HuH-7 (cell line): ENCODE measurements around the gene TSC2.

Experiments
- DNase-seq: peaks from one replicate; pipeline ENCODE4 v3.0.0; 2011; ENCODE audit warnings: low spot score

TSC2 gene

DNA sequence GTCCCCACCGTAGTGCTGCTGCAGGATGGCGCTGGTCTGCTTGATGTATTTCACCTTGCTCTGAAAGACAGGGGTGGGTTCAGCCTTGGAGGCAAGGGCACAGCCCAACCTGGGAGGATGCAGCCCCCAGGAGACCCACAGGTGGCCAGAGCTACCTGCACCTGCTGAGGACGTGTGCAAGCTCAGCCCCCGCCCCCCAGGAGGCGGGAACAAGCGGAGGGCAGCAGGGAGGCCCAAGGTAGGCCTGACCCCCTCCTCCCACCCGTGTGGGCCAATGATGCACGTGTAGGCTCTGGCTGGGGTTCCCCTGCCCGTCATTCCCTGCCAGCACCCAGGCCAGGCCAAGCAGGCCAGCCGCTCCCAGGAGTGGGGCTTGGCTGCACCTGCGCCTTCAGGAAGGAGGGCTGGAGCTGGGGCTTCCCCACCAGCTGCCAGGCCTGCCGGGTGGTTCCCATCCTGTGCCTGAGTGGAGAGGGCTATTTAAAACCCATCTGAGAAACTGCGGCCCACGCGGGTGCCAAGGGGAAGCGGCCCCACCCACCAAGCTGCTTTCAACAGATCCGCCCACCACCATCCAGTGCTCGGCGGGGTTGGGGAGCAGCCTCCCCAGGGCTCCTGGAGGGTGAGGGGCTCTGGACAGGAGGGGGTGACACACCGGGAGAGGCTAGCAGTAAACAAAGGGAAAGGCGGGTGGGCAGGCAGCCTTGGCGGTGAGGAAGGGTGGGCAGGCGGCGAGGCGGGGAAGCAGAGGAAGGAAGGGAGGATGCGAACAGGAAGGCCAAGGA, 3.9 kb upstream of the TSC2 start:
- no peak for DNase-seq

DNA sequence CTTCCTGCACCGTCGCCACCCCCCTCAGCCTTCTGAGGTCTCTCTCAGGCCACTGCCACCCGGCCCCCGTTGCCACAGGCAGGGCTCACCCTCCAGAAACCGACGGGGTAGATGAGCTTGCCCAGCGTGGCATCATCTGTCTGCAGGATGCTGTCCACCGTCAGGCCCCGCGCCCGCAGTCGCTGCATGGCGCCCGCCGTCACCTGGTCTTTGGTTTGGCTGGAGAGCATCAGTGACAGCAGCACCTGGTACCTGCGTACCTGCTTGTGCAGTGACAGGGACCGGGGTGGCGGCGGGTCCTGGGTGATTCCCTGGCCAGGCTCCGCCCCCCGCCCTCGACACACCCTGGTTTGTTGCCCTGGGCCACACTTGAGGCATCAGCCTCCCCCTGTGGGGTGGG, 3.2 kb upstream of the TSC2 start:
- DNase-seq: no peak

DNA sequence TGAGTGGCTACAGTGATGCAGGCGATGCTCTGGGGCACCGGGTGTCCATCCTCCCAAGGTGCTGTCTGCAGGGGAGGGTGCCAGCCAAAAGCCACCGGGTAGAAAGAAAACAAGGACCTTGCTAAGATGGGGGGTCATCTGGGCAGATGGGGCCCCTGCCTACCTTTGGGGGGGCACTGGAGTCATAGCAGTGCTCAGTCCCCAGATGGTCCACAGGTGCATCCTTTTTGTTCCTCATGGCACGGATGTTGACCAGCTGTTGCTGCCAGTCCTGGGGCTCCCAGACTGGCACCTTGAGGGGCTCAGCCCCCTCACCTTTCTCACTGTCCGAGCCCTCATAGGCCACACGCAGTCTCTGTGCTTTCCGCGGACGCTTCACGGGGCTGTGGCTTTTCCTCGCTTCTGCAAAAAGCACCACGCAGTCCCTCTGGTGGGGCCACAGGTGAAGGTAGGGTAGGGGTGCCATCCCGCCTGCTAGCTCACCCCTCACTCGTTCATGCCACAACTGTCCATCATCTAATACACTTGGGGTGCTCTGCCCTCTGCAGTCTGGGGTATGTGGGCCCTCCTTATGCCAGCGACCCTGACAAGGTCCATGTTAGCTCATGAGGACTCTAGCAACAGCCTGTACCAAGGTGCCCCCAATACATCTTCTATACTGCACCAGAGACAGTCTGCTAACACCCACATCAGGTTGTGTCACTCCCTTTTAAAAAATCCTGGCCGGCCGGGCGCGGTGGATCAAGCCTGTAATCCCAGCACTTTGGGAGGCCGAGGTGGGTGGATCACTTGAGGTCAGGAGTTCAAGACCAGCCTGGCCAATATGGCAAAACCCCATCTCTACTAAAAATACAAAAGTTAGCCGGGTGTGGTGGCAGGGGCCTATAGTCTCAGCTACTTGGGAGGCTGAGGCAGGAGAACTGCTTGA, 1.6 kb upstream of the TSC2 start:
- no peak for DNase-seq

DNA sequence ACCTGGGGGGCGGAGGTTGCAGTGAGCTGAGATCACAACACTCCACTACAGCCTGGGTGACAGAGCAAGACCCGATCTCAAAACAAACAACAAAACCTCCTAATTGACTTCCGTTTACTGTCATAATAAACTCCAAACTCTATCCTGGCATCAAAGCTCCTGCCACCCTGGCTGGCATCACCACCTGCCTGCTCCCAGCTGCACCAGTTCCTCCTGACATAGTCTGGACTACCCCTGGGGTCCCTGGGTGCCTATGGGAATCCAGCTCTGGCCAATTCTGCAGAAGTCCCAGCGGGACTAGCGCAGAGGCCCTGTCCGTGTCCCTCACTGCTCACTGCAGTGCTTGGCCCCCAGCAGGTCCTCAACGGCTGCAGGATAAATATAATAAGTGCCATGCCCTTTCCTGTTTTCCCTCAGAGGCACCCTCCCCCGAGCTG, 874 bp upstream of the TSC2 start:
- DNase-seq: no peak

DNA sequence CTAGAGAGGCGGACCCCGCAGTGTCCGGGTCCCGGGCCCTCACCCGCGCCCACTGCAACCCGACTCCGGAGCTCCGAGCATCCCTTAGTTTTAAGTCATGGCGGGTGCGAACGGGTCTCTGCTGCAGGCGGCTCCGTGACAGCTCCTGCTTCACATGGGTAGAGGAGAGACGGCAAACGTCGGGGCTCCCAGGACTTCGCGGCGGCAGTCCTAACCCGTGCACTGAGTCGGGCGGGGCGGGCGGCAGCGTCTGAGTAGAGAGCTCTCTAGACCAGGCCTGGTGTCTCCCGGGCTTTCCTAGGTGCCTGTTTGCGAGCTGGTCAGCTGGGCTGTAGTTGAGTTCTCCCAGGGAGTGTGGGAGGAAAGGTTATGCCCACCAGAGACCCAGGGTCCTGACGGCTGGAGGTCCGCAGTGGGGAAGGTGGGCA, 345 bp downstream of the TSC2 start:
- no peak for DNase-seq

DNA sequence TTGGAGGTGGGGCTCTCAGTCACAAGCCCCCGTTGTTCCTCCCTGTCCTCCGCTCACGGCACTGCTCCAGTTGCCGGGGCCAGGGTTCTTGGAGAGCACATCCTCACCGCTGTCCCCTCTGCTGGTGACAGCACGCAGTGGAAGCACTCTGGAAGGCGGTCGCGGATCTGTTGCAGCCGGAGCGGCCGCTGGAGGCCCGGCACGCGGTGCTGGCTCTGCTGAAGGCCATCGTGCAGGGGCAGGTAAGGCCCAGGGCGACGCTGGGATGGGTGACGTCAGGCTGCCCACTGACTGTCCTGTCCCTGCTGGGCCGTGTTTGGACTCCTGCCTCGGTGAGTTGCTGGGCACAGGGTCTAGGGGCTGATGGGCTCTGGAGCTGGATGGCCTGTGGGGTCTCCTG, 5.4 kb downstream of the TSC2 start:
- no peak for DNase-seq

DNA sequence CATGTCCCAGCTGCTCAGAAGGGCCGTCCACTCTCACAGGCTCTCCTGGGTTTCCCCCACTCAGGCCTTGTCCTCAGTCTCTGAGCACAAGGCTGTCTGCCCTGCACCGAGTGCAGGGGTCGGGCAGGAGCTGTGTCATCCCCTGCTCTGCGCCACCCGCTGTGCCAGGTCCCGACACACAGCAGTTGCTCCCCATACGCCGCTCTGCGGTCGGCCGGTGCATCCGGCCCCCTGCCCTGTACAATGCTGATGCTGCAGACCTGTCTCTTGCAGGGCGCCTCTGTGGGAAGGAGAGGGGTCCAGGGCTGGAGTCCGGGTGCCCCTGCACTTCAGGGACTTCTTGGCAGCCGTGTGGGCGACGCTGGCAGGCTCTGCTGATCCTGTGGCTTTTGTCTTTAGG, 6.1 kb downstream of the TSC2 start:
- no peak for DNase-seq

DNA sequence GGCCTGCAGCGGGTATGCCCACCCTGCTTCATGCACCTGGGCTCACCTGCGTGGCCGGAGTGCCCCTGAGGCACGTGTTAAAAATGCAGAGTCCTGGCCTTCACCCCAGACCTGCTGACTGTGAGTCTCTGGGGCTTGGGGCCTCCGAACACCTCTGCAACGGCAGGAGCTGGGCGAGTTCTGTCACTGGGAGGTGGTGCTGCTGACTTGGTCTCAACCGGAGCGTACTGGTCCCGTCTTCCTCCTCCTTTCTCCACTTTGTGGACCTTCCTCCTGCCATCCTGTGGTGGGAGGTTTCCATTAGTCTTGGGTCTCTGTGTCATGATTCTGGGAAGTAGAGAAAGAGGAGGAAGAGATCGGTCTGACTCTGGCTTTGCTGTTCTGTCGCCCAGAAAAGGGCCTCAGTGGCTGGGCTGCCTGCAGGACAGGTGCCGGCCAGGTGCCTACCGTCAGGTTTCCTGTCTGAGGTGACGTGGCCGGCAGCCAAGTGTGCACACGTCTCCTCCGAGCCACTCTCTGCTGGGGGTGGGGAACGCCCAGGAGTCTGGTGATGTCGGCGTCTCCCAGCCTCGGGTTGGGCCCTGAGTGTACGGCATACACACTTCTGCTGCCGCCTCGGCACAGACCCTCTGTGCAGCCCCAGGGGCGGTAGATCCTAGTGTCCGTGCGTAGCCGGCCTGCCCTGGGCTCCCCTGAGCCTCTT, 6.9 kb downstream of the TSC2 start:
- DNase-seq: no peak

DNA sequence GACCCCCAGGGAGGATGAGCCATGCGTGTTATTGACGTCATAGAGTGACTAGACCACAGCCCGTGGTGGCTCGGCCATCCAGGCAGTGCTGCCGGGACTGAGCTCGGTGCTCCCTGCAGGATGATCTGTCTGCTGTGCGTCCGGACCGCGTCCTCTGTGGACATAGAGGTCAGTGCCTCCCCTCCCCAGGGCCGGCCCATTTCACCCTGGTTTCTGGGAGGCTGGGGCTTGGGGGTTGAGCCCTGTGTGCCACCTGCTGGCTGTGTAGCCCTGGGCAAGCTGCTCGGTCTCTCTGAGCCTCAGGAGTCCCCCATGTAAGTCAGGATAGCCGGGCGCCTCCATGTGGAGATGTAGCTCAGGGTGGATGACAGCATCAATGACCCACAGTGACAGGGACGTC, 8.3 kb downstream of the TSC2 start:
- DNase-seq: peak; percentile 43

DNA sequence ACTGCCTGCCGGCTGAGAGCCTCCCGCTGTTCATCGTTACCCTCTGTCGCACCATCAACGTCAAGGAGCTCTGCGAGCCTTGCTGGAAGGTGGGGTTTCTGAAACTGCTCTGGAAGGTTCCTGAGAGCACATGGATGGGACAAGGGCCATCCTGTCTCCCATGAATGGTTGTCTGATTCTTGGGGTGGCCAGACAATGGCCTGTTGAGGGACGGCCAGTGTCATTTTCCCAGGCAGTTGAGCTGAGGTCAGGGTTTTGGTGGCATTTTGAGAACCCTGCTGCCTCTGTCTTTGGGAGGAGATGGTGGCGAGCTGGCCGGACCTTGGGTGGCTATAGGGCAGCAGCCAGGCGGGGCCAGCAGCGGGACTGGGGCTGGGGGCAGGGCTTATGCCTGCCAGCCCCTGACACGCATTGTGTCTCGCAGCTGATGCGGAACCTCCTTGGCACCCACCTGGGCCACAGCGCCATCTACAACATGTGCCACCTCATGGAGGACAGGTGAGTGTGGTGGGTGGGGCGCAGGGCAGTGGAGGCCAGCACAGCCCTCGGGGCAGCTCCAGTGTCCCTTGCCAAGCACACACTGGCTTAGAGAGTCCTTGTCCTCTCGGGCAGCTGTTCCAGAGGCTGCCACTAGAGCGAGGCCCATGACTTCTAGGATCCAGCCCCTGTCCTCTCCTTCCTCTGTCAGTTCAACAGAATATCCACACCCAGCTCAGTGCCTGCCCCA, 9.1 kb downstream of the TSC2 start:
- peak; percentile 46 for DNase-seq

DNA sequence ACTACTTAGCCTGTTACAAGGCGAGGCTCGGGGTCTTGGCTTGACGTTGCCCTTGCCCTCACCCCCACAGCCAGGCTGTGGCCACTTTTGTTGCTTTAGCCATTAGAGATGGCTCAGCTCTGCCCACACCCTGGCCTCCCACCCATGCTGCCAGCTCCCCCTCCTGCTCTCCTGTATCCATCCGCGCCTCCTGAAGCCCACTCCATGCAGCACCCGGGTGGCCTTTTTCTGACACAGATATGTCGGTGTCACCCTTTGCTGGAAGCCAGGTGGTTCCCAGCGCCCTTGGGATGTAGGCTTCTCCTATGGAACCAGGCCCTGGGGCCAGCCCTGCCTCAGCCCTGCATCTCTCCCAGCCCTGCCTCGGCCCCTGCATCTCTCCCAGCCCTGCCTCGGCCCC, 9.7 kb downstream of the TSC2 start:
- DNase-seq: no peak

DNA sequence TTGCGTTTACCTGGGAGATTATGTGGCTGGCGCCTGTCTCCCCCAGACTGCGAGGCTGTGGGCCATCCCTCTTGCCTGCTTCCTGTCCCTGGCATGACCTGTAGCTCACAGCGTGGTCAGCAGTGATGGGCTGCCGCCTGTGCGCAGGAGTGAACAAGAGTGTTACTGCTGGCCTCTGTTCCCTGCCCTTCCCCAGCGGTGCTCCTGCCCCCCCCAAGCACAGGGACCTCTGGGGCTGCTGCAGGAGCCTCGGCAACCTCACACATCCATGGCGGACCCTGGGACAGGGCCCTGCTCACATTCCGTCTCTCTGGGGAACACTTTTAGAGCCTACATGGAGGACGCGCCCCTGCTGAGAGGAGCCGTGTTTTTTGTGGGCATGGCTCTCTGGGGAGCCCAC, 10.6 kb downstream of the TSC2 start:
- no peak for DNase-seq

DNA sequence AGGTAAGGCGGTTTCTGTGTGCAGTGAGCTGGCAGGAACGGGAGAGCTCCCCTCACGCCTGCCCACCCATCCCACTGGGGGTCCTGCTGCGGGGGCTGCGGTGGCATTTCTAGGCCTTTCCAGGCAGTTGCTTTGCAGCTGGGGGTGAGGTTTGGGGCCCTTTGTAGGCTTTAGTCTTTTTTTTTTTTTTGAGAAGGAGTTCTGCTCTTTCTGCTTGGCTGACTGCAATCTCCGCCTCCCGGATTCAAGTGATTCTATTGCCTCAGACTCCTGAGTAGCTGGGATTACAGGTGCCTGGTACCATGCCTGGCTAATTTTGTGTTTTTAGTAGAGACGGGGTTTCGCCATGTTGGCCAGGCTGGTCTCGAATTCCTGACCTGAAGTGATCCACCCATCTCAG, 11.1 kb downstream of the TSC2 start:
- no peak for DNase-seq

DNA sequence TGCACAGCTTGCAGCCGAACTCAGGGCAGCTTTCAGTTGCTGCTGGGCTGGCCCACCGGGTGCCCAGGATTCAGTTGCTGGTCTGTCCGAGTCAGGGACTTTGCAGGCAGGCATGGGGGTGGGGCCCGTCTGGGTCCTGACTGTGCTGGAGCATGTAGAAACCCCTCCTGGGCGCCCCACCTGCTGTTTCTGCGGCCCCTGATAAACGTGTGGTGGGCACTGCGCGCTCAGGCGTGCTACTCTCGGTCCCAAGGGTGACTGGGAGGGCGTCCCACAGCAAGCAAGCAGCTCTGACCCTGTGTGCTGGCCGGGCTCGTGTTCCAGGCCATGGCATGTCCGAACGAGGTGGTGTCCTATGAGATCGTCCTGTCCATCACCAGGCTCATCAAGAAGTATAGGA, 12.6 kb downstream of the TSC2 start:
- no peak for DNase-seq

DNA sequence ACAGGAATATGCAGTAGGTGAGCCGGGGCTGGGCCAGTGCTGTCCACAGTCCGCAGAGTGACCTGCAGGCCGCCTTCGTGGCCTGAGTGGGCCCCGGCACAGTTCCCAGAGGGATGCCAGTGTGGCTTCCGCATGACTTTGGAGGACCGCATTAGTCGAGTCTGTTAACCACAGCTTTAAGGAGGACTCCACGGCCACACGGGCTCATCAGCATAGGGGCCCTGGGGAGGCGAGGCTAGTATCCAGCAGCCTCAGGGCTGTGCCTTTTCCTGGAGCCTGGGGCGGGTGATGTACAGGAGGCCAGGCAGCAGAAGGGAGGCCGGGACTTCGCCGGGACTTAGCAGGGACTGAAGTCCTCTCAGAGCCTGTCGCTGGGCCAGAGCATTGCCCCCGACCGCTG, 13.2 kb downstream of the TSC2 start:
- DNase-seq: no peak

DNA sequence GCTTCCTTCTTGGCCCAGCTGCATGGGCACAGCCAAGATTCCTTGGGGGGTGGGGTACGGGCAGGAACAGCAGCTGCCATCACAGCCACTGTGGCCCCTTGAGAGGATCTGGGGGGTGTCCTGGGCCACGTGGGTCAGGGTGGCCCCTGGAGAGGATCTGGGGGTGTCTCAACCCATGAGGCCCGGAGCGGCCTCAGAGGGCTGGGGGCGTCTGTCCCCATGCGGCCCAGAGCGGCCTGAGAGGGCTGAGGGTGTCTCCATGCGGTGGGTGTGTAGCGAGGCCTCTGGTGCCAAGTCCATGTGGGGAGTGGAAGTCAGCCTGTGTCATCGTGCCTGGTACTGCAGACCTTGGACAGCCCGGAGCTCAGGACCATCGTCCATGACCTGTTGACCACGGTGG, 13.7 kb downstream of the TSC2 start:
- DNase-seq: no peak

DNA sequence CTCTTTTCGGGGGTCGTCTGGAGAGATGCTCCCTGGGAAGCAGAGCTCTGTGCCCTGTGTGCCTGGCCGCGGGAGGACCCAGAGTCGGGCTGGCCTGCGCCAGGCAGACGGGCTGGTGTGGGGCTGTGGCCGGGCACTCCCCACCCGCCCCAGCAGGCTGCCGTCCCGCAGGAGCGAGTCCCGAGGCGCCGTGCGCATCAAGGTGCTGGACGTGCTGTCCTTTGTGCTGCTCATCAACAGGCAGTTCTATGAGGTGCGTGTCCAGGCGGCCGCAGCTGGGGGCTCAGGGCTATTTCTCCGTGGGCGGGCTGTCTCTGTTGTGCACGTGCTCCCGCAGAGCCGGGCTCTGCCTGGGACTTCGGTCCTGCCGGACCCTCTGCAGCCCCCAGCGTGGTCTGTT, 15.0 kb downstream of the TSC2 start:
- DNase-seq: no peak

DNA sequence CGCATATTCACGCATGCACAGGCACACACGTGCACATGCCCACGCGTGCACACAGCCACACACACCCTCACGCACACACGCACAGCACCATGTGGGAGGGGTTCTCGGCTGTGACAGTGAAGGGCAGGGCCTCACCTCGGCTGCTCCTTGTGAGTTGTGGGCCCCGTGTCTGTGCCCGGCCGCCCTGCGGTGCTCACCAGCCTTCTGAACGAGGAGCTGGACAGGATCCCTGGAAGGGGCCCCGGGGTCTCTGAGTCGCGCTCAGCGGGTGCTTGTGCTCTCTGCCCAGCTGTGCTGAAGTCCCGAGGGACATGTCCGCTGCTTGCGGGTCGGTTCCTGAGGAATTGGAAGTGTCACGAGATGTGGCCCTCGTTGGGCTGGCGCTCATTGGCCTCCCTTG, 16.1 kb downstream of the TSC2 start:
- DNase-seq: no peak

DNA sequence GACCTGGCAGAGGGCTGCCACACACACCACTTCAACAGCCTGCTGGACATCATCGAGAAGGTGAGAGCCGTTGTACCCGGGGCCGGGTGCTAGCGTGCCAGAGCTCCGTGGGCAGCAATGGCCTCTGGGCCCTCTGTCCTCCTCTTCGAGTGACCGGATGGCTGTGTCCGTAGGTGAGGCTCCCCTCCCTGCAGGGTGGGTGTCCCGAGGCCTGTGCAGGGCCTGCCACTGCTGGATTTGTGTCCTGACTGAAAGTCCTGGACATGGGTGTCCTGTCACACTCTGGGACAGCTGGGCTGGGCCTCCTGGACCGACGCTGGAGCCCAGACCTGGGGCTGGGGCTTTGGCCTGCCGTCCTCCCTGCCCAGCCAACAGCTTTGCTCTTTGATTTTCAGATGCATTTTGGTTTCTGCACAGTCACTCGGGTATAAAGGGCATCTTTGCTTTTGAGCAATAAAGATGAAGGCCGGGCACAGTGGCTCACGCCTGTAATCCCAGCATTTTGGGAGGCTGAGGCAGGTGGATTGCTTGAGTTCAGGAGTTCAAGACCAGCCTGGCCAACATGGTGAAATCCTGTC, 16.7 kb downstream of the TSC2 start:
- DNase-seq: no peak

DNA sequence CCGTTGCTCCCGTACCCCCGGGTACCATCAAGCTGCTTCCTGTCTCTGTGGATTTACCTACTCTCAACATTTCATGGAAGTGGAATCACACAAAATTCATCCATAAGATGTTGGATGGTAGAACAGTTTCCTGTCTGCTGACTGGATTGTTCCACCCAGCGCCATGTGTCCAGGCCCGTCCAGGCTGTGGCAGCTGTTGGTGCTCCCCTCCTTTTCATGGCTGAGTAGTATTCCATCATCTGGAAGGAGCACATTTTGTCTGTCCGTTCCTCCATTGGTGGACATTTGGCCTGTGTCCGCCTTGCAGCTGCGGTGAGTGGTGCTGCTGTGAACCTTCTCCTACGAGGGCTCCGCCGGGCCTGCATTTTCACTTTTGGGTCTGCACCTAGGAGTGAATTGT, 18.4 kb downstream of the TSC2 start:
- DNase-seq: no peak

DNA sequence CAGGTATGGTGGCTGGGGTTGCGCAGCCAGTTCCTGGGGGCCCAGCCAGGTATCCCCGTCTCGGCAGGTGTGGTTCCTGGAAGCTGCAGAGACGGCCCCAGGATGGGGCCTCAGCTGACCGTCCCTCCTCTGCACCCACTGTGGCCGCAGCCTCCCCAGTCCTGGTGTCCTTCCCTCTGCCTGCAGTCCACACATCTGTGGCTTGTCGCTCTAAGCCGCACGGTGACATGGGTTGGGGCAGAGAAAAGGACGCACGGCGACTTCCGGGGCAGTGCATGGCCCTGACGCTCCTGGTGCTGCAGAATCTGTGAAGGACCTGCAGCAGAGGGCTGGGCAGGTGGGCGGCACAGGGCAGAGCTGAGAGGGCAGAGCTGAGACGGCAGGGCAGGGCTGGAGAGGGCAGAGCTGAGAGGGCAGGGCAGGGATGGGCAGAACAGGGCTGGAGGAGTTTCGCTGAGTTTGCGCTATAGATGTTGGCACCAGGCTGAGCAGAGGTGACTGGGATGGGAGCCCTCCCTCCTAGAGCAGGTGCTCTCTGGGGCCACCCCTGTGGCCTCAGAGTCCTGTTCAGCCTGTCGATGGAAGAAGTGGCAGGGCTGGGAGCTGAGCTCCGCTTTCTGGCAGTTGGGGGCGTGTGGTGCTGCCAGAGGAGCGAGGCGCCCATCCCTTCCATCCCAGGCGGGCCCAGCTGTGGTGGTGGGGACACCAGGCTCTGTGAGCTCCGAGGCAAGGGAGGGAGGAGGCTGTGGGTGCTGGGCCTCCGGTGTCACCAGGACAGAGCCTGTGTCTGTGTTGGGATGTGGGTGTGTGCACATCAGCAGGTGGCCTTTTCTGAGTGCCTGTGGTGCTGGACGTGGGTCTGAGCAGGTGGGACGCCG, 23.0 kb downstream of the TSC2 start:
- no peak for DNase-seq
